Ammon's horn (tissue), 1 donor: ENCODE results near the gene ZFP91.

Source experiments
- DNase-seq: peaks from one replicate; pipeline ENCODE4 v3.0.0-alpha.2; 2016; ENCODE audit warnings: low spot score

The ZFP91 gene

DNA sequence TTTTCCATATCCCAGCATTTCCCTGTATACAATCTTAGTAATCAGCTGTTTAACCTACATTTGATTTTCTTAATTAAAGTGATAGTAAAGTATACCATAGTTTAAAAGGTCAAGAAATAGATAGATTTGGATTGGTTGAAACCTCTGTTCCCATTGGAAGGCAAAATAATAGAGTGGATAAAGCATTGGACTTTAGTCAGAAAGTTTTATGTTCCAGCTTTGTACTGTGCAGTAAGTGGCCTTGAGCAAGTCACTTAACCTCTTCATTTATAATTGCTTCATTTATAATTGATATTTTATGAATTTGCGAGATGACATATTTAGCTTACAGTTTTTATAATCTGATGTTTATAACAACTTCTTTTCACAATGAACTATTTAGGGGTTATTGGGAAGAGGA is 3.6 kb downstream of the ZFP91 start:
- no peak for DNase-seq

DNA sequence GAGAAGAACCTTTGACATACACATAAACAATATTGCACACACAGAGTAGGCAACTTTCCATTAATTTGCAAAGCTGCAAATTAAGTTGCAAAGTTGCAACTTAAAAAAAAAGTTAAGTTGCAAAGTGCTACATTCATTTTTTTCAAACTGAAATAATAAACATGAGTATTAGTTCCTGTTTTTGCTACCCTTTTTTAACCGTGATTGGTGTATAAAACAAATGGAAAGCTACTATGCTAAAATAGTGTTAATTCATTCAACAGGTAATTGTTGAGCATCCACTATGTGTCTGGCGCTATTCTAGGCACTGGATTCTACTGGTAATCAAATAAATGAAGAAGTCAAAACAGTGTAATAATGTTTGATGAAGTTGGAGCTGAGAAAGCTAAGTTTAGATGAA is 8.1 kb downstream of the ZFP91 start:
- DNase-seq, result no peak

DNA sequence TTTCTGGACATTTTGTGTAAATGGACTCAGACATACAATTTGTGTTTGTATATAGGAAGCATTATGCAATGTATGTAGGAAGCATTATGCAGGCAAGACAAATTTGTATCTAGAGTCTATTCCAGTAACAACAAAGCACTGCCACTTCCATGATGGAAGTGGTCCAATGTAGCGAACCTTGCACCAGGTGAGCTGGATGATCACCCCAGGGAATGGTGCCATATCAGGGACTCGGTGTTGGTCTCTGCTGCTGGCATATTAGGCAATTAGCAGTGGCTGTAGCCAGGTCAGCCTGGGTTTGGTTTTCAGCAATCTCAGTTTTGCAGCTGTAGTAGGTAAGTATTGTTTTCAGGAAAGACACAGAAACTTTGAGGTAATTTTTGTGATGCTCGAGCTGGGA is 12.8 kb downstream of the ZFP91 start:
- DNase-seq, result no peak

DNA sequence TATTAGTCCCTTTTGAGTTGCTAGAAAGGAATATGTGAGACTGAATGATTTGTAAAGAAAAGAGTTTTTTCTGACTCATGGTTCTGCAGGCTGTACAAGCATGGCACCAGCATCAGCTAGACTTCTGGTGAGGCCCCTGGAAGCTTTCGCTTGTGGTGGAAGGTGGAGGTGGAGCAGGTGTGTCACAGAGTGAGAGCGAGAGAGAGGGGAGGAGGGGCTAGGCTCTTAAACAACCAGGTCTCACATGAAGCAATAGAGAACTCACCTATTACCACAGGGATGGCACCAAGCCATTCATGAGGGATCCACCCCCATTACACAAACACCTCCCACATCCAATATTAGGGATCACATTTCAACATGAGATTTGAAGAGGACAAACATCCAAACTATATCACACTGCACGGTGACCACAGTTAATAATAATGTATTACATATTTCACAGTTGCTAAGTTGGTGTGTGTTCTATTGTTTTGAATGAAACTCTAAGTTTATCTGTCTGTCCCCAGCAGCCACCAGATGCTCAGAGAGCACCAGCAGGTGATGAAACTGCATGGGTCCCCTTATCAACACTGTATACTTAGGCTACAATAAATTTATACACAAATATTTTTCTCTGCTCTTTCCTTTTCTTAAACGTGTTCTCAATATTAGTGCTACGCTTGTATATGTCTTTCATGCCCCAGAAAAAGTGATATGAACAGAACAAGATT is 14.1 kb downstream of the ZFP91 start:
- DNase-seq, result no peak

DNA sequence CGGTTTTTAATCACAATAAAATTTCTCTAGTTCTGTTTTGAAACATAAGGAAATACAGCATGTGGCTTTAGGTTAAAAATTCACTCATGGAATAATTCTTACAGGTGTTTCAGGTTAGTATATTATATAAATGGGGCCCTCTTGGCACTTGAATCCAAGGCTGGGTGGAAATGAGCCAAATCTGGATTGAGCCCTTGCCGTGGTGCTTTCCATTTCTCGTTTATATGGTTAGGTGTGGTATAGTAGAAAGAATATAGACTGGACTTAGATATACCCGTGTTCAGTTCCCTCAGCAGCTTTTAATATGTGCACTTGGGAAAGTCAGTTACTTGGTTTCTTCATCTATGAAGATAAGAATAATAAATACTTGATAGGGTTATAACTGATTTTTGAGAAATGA is 16.0 kb downstream of the ZFP91 start:
- DNase-seq, result no peak

DNA sequence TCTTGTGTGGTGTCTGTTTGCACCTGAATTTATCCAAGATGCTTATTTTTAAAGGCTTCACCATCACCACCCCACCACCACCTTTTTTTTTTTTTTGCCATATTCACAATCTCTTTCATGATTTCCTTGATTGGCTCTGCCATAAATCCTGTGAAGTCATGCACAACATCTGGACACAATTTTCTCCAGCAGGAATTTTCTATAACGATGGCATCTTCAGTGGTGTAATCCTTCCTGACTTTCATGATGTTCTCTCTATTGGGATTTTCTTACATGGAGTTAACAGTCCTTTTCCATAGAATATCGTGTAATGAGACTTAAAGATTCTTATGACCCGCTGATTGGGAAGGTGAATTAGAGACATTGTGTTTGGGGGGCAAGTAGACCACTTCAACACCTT is 17.8 kb downstream of the ZFP91 start:
- no peak for DNase-seq

DNA sequence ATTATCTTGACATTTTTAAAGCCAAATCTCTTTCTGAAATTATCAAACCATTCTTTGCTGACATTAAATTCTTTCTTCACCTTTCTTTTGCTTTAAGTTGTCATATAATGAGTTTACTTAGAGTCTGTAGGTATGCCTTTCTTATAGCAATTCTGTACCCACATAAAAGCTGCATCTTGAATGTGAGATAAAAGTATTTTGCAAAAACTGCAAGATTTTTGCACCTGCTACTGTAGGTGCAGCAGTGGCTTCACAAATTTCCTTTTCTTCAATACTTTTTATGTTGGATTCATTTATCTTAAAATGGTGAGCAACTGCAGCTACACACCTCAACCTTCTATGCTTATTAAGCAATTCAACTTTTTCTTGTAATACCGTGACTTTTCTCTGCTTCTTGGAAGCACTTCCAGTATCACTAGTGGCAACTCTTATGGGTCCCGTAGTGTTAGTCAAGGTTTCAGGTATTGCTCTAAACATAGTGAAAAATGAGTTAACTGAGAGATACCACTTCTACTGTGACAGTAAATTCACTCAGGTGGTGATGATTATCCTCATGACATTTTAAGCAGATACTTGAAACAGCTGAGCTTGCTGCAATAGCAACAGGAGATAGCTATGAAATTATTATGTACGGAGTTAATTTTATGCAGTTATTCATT is 18.8 kb downstream of the ZFP91 start:
- no peak for DNase-seq

DNA sequence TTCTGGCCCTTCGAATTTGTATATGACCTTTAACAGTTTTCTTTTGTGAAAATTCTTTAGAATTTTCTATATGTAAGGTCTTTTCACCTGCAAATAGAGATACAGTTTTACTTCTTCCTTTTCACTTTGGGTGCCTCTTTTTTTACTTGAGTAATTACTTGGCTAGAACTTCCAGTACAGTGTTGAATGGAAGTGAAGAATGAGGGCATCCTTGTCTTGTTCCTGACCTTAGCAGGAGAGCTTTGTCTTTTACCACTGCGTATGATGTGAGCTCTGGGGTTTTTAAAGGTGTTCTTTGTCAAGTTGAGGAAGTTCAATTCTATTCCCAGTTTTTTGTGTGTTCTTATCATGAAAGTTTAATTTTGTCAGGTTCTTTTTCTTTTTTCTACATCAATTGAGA is 21.6 kb downstream of the ZFP91 start:
- no peak for DNase-seq

DNA sequence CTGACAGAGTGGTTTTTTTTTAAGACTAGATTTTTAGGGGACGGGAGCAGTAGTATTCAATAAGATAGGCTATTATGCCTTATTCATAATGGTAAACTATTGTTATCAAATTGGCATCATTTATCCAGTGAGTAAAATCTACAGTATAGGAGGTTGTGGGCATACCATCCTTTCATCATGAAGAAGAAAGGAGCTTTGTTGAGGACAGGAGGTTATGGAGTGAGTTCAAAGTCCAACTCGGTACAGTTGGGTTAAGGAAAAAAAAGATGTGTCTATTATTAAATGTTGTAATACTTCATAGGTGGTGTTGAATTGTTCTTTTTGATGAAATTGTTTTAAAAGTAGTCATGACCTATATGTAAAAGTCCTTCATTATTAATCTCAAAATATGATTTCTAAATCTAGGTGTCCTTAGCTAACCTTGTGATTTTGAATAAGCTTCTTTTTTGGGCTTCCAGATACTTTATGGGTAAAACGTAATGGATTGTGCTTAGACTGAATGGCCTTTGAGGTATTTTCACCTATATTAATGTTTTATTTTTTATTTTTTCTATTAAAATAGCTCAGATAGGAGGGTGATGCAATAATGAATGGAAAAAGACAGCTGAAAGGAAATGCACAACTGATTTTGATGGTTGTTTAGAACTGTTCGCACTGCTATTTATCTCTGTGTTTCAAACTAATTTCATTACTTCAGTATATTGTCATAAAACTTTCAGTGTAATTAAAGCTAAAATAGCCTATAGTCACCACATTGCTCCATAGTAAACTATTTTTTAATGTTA is 28.3 kb downstream of the ZFP91 start:
- no peak for DNase-seq

DNA sequence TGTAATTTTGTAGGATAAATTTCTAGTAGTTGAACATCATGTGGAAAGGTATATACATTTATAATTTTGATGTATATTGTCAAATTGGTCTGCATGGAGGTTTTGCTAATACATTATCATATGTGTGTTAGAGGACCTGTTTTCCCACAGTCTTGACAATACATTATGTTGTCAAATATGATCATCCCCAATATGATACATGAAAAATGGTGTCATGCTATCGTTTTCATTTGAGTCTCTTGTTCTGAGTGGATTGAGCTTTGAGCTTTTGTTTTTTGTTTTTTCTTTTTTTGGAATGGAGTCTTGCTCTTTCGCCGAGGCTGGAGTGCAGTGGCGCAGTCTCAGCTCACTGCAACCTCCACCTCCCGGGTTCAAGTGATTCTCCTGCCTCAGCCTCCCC is 29.5 kb downstream of the ZFP91 start:
- no peak for DNase-seq

DNA sequence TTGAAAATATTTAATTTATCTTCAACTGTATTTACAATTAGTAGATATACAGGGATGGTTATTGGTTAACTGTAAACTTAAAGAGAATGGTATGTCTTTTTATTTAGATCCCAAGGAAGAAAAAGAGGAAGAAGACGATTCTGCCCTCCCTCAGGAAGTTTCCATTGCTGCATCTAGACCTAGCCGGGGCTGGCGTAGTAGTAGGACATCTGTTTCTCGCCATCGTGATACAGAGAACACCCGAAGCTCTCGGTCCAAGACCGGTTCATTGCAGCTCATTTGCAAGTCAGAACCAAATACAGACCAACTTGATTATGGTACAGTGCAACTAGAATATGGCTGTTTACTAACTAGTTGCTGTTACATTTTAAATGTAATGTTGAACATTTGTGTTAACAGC is 30.9 kb downstream of the ZFP91 start:
- DNase-seq, result peak; percentile 47

DNA sequence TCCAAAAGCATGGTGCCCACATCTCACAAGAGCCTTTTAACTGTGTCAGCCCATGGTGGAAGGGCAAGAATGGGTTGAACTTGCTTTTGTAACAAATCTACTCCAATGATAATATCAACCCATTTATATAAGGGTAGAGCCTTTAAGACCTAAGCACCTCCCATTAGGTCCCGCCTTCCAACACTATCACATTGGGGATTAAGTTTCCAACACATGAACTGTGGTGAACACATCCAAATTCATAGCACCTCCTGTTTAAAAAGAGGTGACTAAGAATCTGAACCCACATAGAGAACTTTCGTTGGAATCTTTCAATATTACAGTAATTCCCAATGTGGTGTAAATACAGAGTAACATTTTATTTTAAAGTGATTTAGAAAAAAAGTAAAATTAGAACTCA is 34.4 kb downstream of the ZFP91 start:
- DNase-seq, result no peak

DNA sequence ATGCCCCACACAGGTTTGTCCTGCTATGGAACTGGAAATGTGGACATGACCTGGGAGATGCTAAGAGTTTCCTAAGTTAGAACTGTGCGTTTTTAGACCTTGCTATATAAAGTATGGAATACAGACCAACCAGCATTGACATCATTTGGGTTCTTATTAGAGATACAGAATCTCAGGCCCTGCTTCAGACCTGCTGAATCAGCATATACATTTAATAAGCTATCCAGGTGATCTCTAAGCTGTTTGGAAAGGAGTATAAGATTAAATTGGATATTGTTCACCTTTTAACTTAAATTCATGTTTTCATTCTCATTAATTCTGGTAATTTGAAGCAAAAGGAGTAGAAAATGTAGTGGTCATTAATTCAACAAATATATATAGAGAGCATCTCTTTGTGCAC is 36.7 kb downstream of the ZFP91 start:
- DNase-seq, result no peak

DNA sequence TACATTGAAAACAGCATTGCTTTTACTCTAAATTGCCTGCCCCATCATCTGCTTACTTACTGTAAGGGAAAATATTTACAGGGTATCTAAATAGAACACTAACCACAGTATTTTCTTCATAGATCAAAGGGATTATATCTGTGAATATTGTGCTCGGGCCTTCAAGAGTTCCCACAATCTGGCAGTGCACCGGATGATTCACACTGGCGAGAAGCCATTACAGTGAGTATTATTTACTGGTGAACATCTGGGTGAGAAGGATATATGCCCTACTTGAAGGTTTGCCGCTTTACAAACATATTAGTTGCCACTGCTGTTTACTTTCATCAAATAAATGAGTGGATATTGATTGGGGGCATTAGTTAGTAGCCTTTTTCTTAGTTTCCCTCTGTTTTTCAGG is 37.7 kb downstream of the ZFP91 start:
- DNase-seq, result no peak

DNA sequence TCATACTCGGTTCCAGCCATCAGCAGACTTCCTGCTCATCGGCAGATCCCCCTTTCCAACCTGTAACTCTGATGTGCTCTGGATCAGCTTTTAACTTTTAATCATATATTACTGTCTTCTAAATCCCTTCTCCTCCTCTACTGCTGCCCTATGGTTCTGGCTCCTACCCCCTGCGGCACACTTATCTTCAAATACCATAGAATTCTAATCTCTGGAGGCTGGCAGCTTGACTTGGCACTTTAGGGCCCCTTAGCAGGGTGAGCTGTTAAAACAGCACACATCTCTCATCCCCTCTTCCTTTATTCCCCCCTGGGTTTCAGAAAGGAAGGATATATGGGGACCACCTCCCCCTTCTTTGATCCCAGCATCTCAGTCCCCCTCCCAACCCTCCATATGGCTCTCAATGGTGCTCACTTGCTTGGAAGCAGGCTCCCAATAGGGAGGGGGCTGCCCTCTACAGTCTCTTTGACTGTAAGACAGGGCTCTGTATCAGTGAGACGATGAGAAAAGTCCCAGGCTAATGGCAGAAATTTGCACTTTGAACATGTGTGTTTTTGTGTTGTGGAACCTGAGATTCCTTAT is 39.2 kb downstream of the ZFP91 start:
- DNase-seq, result peak; percentile 19

DNA sequence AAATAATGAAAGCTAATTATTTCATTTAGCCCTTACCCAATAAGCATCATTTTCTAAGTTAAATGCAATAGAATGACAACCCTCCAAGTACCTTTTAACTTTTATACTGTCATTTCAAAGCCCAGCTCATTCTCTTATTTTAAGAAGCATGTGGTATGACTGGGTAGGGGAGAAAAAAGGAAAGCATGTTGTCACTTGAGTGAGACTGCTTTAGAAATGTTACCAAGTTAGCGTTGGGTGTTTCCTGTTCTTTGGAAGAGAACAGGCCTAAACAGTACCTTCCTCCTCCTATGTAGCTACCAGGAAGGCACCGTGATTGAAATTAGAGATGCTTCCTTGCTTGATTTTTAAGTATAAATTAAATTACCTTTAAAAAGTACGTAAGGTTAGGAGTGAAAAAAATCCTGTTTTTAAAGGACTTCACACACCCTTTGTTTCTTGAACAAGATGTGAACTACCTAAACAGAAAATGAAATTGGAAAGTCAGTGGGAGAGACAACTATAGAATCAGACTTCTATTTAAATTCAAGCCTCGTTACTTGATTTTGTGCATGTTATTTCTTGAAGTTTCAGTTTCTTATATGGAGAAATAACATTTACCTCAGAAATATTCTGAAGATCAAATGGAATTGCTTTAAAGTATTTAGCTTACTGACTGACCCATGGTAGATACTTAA is 42.9 kb downstream of the ZFP91 start:
- DNase-seq, result no peak

DNA sequence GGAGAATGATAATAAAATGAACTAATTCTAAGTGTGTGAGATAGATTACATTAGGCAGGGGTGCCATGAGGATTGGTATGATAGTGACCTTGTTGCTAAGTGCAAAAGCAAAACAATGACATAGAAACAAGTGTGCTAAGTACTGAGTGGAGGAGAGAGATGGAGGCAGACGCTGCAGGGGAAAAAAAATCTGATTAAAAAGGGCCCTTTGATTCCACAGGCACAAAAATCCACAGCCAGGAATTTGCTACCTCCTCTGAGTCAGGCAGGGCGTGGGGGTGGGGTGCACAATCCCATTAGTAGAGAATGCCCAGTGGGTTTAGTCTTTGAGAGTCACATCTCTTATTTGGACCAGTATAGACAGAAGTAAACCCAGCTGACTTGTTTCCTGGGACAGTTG is 43.5 kb downstream of the ZFP91 start, which contains the start of gene CNTF:
Gene CNTF, plus strand, starts transcription at position 322 of the 400 bp plus-strand sequence. CDS start 88 bp downstream, outside the sequence.
- DNase-seq, result no peak

DNA sequence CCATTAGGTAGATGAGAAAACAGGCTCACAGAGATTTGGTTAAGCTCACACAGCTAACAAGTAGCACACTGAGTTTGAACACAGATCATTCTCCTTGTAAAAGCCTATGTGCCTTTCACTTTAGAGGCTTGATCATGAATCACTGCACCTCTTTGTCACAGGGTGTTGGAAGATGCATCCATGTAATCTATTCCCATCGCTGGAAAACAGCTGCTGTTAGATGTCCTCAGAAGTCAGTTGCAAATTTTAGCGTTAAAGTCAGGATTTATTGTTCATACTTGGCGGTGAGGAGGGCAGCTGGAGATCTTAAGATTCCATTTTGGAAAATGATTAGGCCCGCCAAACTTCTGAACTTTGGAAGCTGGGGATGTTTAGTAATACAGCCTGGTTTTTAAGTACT is 46.2 kb downstream of the ZFP91 start:
- no peak for DNase-seq

DNA sequence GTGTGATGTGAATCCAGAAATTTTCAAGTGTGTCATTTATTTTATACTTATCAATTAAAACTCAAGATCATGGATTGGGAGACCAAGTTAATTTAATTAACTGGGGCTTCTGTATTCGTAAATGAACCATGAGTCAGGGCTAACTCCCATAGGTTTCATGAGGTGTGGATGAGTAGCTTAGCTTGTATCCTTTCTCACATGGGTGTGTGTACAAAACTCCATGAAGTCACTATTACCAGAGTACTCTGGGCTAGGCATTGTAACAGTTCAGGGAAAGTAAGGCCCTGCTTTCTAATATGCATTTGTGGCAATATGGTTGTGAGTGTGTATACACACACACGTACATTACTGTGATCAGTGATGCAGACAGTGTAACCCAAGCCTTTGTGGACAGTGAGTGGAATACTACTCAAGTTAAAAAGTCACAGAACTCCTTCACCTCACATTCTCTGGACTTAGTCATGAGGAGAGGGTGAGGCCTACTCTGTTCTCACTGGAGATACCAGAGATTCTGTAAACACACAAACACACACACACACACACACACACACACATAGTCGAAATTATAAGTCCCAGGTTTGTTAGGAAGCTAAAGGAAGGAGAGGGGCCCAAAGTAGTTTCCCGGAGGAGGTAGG is 47.1 kb downstream of the ZFP91 start:
- no peak for DNase-seq

DNA sequence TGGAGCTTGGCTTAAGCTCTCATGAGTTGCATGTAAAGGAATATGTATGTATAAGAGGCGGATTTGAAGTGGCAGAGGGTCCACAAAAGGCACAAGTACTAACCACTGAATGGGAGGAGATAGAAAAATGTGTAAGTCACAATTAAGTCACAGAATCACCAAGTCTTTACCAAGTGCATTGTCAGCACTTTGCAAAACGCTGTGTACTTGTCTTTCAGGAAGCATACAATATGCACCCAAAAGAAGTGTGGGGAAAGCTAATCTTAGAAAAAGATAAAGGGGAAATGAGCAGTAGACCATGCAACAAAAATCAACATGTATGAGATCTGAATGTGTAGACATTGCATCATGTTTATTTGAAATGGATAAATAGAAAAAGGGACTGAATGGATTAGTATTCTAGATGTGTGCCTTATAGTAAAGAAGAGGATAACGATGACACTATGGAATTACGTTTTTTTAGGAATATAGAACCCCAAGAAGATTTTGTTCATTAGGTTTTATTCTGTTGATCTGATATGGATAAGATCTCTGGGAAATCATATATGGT is 48.1 kb downstream of the ZFP91 start:
- no peak for DNase-seq

DNA sequence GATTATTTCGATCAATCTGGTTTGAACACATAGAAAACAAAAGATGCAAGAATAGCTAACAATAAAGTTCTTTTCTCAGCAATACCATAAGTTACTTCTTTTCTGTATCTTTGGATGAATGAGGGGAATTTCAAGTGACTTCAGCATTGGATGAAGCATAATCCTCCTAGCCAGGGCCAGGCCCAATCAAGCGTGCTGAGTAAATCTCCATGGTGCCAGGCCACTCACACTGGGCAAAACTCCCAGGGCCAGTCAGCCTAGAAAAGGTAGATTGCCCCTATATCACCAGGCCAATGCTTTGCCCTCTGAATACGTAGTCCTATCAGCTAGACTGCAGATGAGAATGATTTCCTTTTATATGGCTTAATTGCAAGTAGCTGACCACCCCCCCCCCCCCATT is 49.6 kb downstream of the ZFP91 start:
- DNase-seq, result peak; percentile 43
